DOHH2 (cell line): ENCODE measurements around the gene PHC3.
"Not testable (repeated sequence)": the region's sequence is repeated elsewhere in the genome, so short reads cannot be mapped to it uniquely, and the experiment has no call there.

Experiments
- EZH2phosphoT487 ChIP-seq: fragments of 200-600 bp; sonication (generic); IDR thresholded peaks from 2 replicates; pipeline ENCODE4 v1.6.1; 2017; ENCODE audit warnings: borderline replicate concordance, mild to moderate bottlenecking, antibody characterized with exemption, low read length, moderate library complexity, mixed read lengths
- TF ChIP-seq, protein P1 (sequence below): fragments of 200-600 bp; sonication (generic); IDR thresholded peaks from one replicate; pipeline ENCODE4 v1.5.1; 2014; ENCODE audit warnings: antibody characterized with exemption, mild to moderate bottlenecking, low read depth, low read length; ENCODE audit not compliant: poor library complexity, severe bottlenecking

DNA sequence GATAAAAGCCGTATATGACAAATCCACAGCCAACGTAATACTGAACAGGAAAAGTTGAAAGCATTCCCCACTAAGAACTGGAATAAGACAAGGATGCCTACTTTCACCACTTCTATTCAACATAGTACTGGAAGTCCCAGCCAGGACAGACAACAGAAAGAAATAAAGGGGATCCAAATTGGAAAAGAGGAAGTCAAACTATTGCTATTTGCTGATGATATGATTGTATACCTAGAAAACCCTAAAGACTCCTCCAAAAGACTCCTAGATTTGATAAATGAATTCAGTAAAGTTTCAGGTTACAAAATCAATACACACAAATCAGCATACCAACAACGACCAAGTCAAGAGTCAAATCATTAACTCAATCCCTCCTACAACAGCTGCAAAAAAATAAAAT, 14.2 kb upstream of the PHC3 start:
- TF ChIP-seq, protein P1, sequence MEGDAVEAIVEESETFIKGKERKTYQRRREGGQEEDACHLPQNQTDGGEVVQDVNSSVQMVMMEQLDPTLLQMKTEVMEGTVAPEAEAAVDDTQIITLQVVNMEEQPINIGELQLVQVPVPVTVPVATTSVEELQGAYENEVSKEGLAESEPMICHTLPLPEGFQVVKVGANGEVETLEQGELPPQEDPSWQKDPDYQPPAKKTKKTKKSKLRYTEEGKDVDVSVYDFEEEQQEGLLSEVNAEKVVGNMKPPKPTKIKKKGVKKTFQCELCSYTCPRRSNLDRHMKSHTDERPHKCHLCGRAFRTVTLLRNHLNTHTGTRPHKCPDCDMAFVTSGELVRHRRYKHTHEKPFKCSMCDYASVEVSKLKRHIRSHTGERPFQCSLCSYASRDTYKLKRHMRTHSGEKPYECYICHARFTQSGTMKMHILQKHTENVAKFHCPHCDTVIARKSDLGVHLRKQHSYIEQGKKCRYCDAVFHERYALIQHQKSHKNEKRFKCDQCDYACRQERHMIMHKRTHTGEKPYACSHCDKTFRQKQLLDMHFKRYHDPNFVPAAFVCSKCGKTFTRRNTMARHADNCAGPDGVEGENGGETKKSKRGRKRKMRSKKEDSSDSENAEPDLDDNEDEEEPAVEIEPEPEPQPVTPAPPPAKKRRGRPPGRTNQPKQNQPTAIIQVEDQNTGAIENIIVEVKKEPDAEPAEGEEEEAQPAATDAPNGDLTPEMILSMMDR, result not testable (repeated sequence)
- not testable (repeated sequence) for TF ChIP-seq EZH2phosphoT487
